PFSK-1 (cell line): ENCODE data around the gene PLEKHM1.

Experiments
- FOXP2 ChIP-seq: optimal IDR thresholded peaks from 2 replicates; pipeline ENCODE3; 2011; ENCODE audit warnings: borderline replicate concordance, control low read depth, inconsistent platforms; ENCODE audit not compliant: insufficient read depth; ENCODE audit errors: extremely low read length, extremely low read depth
- POLR2AphosphoS5 ChIP-seq: IDR thresholded peaks from 2 replicates; pipeline ENCODE4 v1.6.1; 2012; ENCODE audit warnings: low read depth, mild to moderate bottlenecking, control low read depth, low read length, moderate library complexity
- TAF1 ChIP-seq: IDR thresholded peaks from 2 replicates; pipeline ENCODE4 v1.6.1; 2012; ENCODE audit warnings: low read length, control low read depth, borderline replicate concordance; ENCODE audit not compliant: insufficient read depth

DNA sequence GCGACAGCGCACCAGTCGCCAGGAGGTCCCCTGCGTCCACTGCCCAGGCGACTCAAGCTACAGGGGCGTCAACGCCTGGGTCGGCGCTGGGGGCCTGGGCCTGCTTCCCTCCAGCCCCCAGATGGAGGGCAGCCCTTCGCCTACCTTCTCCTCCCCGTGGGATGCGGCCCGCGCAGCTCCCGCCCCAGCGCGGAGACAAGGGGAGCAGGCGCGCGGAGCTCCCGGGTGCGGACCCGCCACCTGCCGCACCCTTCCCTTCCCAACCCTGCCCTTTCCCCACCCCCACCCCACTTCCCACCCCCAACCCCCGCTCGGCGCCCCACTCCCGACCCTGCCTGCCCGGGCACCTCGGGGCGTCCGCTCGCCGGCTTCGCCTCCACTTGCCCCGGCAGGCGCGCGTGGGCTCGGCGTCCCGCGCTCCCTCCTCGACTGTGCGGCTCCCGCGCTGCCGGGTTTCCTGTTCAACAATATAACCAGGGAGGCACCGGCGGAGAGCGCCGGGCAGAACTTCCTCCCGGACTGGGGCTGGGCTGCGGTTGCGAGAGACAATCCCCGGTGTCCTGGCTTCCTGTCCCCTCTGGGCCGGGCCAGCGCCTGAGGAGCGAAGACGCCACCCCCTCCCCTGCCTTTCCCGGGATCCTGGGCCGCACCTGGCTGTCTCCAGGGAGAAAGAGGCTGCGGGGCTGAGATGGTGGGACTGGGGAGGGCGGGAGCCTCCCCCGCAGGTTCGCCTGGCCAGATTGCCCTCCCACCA lies 57.9 kb downstream of the PLEKHM1 start, which contains the start of gene ARHGAP27:
- TF ChIP-seq POLR2AphosphoS5 (no peak), TAF1 (no peak), FOXP2 (no peak)
